ENCODE data around the gene AIMP1.
A peak's percentile ranks its signal among the peaks of the same experiment; 100 is the strongest.

AIMP1 gene

DNA sequence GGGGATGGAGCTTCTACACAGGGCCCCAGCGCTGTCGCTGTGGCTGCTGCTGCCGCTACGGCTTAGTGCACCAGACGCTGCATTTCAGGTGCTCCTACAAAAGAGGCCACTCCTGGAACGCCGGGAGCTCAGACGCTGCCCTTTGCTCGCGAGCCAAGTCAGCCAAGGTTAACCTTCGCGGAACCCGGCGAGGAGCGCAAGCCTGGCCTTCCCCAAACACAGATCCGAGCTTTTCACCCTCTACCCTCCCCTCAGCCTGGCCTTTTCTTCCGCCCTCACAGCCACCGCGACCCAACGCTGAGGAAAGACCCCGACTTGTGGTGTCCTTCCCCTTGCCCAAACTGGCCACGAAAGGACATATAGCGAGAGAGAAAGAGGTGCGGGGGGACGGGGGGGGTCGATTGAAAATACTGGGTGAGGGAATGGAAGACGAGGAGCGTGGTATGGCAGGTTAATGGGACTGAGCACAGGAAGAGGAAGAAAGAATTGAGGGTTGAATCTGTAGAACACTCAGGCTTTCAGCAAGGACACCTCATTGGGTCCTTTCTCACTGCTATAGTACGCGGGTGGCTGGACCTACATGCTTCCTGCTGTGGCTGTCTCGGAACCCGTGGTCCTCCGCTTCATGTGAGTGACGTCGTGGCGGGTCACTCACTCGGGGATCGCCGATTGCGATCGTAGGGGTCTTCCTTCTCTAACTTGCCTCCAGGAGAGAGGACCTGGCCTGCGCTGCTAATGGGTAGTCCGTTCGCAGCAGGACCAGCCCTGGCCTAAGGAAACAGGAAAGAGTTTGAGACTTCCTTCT lies at the start of gene AIMP1, which contains the start of gene TBCK:
TSS of gene AIMP1 (plus strand) at position 583 of the 805 bp plus-strand sequence. CDS start 8,460 bp downstream, outside the sequence.
TSS of gene TBCK (minus strand) at position 242 of the 805 bp plus-strand sequence. CDS start 7,249 bp downstream, outside the sequence.
- DNase-seq = peak; percentile 99

DNA sequence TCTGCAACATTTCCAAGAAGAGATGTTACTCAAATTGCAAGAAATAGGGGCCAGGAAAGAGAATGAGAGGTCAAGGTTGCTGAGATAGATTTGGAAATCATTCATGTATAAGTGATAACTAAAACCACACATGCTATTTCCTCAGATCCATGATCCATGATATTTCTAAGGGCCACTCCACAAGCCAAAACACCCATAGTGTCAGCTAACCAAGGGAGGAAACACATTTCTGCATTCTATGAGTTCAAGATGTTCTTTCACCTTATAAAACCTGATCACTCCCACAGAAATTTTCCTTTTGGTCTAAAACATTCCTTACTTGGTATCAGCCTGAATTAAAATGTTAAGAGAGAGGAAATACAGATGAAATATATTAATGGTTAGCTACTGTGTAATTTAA lies 47.6 kb upstream of the AIMP1 start:
- DNase-seq = no peak

DNA sequence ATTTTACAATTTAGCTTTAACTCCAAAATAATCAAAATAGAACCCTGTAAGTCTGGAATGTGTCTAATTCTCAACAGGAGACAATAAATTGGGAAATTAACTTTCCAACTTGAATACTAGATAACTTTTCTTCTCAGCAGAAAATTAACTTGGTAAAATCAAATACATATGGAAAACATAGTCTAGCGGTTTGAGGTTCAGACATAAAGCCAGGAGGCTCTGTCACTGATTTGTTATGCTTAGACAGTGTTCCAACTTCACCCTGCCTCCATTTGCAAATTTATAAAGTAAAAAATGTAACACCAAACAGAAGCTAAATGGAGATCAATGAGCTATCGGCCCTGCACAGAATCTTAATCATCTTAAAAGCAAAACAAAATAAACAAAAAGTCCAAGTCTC lies 46.6 kb upstream of the AIMP1 start:
- no peak for DNase-seq

DNA sequence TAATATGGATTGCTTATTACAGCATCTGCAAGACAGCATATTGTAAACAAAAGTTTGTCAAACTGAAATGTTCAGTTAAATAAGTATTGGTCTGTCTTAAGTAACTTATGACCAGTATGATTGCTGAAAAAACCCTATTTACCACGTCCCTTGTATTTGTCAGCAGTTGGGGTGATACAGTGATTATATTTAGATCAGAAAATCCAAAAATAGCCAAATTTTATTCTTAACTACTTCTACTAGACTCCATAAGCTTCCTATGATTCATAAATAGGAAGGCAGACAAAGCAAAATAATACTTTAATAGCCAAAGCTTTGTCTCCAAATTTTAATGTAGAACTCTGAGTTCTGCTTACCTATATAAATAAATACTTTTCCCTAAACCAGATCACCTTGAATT lies 45.6 kb upstream of the AIMP1 start:
- DNase-seq = no peak

DNA sequence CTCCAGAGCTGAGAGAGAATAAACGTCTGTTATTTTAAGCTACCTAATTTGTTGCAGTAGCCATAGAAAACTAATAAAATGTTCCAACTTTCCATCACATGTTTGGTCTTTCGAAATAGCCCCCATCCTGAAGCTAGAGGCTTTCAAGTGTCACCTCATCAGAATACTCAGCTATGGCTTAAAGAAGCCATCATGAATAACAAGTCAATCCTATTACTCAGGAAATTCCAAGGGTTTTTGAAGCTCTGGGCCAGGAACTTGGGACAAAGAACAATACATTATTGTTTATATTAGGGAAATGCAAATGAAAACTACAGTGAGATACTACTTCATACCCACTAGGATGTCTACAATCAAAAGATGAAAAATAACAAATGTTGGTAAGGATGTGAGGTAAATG lies 42.5 kb upstream of the AIMP1 start:
- DNase-seq = no peak

DNA sequence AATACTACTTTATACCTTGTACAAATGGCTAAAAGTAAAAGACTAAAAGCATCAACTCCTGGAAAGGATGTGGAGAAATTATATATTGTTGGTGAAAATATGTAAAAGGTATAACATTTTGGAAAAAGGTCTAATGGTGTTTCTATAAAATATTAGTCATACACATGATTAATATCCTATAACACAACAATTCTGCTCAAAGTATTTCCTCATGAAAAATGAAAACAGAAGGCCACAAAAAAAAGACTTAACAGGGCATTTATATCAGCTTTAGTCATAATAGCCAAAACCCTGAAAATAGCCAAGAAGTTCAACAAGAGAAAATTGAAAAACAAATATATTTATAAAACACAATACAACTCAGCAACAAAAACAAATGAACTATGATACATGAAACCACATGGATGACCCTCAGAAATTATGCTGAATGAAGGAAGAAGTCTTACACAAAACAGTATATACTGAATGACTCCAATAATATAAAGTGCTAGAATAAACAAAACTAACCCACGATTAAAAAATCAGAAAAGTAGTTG lies 39.1 kb upstream of the AIMP1 start:
- DNase-seq = no peak

DNA sequence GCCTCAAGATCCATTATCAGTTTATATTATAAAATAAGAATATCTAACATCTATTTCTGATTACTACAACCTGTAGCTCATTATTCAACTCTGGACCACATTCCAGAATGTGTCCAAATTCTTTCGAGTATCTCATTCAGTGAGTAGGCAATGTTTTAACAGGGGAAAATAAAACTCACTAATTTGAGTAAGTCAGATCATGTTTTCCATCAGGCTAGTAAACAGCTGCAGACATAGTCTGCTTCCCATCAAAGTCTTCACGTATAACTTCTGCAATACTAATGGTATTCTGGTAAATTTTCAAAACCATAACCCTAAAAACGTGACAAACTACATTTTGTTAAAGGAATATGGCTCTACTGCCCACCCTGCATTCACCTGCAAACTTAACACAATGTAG lies 32.1 kb upstream of the AIMP1 start:
- DNase-seq = no peak

DNA sequence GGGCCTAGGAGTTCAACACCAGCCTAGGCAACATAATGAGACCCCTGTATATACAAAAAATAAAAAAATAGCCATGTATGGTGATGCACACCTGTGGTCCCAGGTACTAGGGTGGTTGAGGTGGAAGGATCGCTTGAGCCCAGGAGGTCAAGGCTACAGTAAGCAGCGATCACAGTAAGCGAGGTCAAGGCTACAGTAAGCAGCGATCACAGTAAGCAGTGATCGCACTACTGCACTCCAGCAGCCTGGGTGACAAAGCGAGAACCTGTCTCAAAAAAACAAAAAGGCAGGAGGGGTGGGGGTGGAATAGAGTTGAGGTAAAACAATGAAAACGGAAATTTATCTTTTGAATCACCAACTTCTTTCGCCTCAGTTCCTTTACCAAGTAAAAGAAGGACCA lies 29.7 kb upstream of the AIMP1 start:
- DNase-seq = no peak

DNA sequence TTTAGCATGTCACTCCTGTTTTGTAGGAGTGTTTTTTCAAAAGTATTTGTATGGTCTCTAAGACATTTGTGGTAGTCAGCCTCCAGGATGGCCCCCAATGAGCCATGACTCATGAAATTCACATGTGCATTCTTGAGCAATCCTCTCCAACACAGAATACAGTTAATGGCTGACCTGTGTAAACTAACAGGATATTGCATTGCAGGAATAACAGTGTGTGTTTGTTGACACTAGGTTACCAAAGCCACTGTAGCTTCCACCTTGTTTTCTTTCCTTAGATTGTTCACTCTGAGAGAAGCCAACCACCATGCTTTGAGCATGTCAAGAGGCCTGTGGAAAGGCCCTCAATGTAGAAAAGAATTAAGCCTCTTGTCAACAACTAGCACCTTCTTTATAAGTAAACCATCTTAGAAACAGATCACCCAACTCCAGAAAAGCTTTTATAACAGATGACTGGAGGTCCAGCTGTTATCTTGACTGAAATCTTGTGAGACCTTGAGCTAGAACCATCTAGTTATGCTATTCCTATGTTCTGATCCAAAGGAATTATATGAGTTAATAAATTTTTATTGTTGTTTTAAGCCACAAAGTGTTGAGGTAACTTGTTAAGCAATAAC lies 28.9 kb upstream of the AIMP1 start:
- no peak for DNase-seq

DNA sequence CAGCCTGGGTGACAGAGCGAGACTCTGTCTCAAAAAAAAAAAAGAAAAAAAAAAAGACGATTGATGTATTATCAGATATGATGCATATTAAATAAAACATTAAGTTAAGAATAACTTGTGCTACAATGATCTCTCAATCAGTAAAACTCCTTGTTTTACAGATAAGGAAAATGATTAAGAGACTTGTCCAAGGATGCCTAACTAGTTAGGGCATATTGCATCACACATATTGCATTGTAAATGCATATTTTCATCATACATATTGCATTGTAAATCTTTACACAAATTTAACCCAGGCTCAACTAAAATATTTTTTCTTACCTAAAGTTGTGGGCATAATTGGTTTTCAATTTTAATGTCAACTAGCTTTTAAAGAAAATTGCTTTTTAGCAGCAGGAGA lies 26.6 kb upstream of the AIMP1 start:
- DNase-seq = no peak

DNA sequence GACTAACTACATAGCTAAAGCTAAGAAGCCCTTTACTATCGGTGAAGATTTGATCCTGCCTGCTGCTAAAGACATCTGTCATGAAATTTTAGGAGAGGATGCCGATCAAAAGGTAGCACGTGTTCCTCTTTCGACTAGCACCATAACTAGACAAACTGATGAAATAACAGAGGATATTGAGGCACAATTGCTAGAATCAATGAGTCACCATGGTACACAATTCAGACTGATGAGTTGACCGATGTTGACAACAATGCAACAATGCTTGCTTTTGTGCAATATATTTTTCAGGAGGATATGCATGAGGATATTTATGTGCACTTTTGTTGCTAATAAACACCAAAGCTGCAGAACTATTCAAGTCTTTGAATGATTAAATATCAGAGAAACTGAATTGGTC lies 24.7 kb upstream of the AIMP1 start:
- no peak for DNase-seq

DNA sequence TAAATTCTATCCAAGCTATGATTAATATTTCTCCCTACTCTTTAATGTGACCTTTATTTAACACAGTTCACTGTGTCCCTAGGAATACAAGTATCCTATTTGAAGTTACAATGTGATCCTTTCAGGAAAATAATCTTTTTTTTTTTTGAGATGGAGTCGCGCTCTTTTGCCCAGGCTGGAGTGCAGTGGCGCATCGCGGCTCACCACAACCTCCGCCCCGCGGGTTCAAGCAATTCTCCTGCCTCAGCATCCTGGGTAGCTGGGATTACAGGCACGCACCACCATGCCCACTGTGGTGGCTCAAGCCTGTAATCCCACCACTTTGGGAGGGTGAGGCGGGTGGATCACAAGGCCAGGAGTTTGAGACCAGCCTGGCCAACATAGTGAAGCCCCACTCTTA lies 22.3 kb upstream of the AIMP1 start:
- DNase-seq = no peak

DNA sequence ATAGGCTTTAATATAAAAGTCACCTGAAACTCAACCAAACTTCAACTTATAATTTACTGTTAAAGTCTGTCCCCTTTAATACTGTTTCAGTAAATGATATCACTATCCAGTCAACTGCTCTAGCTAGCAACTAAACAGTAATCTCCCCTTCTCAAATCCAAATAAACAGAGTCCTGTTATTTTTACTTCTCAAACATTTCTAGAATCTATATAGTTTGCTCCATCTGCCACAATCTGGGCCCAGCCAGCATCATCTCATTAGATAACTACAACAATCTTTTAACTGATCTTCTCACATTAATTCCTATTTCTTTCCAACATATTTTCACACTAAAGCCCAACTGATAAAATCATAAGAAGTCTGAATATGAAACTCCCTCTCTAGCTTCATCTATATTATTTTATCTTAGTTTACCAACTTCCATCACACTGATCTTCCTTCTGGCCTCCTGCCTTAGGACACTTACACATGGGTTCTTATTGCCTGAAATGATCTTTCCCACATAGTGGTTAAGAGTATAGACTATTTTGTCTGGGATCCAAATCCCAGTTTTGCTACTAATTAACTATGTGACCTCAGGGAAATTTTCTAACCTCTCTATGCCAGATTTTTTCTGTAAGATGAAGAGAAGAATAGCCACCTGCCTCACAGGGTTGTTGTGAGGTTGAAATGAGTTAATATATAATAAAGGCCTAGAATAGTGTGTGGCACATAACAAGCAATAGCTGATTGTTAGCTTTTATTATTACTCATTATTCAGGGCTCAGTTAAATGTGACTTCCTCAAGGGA lies 18.9 kb upstream of the AIMP1 start:
- no peak for DNase-seq

DNA sequence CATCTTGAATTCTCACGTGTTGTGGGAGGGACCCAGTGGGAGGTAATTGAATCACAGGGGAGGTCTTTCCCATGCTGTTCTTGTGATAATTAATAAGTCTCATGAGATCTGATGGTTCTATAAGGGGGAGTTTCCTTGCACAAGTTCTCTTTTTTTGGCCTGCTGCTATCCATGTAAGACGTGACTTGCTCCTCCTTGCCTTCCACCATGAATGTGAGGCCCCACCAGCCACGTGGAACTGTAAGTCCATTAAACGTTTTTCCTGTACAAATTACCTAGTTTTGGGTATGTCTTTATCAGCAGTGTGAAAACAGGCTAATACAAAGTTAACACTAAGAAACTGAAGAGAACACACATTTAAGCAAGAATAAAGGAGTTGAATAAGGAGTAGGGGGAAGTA lies 16.4 kb upstream of the AIMP1 start:
- no peak for DNase-seq

DNA sequence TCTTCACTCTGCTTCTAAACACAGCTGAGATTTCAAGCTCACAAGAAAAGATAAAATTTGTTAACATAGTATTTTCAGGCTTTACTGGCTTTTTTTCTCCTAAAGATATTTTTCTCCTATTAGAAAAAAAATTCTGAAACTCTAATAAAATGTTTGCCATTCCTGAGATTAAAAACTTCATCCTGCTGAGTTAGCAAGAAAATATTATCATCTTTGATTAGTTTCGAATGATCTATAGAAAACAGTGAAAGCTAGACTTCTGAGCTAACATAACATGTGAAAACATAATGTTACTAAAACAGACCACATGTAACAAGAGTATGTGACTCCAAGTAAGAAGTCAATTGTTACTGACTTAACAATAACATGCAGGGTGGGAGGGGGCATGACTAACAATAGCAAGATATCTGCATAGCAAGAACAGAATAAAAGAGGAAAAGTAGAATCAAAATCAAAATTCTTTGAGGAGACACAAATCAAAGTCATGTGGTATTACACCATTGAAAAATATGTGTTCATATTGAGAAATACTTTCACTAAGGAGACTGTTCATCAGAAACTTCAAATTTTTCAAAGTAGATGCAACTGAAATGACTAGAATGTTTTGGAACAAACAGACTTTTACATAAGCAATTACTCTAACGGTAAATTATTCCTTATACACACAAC lies 14.8 kb upstream of the AIMP1 start:
- DNase-seq = no peak

DNA sequence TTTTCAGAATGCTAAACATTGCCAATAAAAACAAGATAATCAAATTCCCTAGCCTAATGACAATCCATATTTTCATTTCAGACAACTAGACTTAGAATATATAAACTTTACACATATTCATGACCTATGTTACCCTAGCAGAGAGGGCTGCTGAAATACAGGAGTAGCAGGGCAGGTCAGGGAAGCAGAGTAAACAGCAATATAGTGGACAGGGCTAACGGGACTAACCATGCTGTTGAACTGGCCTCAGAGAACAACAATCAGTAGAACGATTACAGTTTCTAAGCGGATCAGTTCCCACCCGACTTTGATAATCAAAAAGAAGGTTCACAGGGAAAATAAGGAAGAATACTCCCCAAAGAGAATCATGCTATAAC lies 14.3 kb upstream of the AIMP1 start:
- no peak for DNase-seq

DNA sequence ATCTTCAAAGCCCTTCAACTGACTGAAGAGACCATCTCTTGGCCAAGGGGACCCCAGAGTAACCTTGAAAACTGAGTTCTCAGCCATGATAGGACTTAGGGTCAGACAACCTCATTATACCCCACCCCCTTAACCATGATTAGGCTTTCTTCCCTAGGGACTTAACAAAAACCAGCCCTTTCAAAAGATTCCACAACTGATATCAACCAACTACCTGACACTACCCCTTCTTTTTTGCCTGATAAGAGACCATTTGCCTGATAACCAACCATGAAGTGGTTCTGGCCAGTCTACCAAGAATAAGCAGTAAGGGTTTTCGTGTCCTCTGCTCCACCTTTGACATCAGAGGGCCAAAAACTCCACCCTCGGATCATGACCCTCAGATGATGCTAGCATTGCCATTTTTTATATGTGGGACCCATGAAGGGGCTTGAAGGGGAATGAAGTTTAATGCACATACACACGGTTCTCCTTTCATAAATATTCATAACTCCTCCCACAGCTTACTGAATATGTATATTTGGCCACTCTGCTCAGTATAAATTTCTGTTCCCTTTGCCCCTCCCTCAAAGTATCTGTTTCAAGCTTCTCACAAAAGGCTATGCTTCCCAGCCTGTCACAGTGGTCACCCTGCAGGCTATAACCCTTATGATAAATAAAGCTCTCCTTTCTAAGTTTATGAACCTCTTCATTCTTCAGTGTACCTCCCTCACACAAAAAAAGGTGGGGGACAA lies 12.6 kb upstream of the AIMP1 start:
- DNase-seq = no peak

DNA sequence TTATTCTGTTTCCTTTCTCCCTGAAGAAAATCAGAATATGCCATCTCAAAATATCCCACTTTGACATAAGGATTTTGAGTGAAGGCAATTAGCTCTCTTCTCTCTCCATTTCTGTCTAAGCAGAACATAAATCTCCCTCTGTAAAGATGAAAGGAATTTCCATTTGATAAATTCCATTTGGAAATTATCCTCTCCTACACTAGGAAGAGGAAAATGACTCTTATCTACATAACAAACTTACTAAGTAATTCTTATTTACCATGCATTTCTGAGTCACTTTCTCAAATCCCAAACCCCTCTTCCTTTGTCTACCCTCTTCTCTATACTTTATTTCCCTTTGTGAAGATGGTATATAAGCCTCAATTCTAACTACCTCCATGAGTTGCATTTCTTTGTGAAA lies 11.7 kb upstream of the AIMP1 start:
- no peak for DNase-seq

DNA sequence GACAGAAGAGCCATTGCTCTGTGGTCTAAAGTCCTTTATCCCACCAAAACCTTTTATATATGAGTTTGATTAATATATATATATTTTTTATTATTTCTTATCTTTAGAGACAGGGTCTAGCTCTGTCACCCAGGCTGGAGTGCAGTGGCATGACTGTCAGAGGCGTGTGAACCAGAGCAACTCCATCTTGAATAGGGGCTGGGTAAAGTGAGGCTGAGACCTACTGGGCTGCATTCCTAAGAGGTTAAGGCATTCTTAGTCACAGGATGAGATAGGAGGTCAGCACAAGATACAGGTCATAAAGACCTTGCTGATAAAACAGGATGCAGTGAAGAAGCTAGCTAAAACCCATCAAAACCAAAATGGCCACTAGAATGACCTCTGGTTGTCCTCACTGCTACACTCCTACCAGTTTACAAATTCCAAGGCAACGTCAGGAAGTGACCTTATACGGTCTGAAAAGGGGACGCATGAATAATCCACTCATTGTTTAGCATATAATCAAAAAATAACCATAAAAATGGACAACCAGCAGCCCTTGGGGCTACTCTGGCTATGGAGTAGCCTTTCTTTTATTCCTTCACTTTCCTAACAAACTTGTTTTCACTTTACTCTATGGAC lies 10.8 kb upstream of the AIMP1 start:
- DNase-seq = no peak

DNA sequence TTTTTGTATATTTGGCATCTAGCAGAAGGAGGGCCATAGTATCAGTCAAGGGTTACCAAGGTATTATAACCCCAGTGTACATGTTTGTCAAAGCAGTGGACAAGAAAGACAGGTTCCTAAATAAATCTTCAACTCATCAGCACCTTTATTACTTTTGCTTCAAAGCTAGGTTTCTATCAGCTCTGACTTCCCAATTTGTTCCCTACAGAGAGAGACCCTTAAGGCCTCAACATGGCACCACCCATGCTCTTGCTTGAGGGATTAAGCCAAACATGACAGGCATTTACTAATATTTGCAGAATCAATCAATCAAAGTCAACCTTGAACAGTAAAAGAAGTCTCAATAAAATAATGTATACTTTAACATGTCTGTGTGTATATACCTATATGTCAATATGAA lies 9.8 kb upstream of the AIMP1 start:
- DNase-seq = no peak

DNA sequence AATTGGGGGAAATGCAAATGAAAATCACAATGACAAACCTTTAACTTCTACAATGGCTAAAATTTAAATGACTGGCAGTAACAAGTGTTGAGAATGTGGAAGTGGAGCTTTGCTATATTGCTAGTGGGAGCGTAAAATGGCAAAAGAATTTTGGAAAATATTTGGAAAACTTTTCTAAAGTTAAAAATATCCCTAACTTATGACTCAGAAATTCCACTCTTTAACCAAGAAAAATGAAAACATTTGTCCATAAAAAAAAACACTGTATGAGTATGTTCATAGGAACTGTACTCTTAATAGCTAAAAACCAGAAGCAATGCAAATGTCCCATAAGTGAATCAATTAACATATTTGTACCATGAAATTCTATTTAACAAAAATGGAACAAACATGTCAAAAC lies 4.0 kb upstream of the AIMP1 start:
- DNase-seq = no peak

DNA sequence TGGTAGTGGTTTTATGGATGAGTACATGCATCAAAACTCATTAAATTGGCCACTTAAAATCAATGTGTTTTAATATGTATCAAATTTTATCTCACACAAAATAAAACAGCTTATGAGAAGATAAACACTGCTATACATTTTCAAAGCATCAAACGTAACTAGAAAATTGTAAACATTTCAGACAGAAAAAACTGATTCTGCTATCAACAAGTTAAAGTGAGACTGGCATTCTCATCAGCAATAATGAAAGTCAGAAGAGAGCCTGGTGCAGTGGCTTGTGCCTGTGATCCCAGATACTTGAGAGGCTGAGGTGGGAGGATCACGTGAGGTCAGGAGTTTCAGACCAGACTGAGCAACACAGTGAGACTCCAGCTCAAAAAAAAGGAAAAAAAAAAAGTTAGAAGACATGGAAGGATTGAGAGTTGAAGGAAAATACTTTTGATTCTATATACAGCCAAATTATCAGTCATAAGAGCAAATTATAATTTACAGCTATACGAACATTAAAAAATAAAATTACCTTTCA lies 3.3 kb upstream of the AIMP1 start:
- DNase-seq = no peak

Data from retina (tissue), 1 donor.